Activated CD4-positive, alpha-beta T cell treated with anti-CD3 and anti-CD28 coated beads, Interleukin-2, amount 50 U/mL, for 48 hours (primary cell): ENCODE data around the gene INTS7.
A peak's percentile ranks its signal among the peaks of the same experiment; 100 is the strongest.
"Not testable (repeated sequence)": the region's sequence is repeated elsewhere in the genome, so short reads cannot be mapped to it uniquely, and the experiment has no call there.

ENCODE experiments used
- DNase-seq, 2 experiments: peaks; one replicate each; pipeline ENCODE4 v3.0.0-alpha.2; 2020

The INTS7 gene

DNA sequence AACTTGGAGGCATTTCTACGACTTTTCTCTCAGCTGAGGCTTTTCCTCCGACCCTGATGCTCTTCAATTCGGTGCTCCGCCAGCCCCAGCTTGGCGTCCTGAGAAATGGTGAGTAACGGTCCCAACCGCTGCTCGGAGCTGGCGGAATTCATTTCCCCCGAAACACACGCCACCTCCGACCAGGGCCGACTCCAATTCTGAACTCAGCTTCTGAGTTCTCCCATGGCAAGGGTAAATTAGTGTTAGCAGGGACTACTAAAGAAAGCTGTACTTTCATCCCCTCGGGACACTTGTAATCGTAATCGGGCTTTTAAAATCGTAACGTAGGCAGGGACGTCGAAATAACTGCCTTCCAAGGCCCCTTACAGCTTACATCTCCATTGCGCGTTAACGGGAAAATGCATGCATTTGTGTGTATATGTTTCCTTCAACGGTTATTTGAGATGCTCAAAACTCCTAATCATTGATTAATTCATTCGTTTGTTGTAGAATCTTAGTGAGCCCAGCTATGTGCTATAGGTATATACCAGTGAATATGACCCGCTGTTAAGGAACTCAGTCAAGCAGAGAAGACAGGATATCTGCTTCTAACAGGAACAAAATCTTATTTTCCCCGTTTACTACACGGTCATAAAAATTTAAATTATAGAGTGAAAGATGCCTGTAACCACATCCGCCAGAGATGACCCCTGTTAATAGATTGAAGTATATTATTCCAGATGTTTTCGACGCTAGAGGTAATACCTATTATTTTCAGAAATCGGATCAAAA, 663 bp upstream of the INTS7 start:
- no peak for DNase-seq

DNA sequence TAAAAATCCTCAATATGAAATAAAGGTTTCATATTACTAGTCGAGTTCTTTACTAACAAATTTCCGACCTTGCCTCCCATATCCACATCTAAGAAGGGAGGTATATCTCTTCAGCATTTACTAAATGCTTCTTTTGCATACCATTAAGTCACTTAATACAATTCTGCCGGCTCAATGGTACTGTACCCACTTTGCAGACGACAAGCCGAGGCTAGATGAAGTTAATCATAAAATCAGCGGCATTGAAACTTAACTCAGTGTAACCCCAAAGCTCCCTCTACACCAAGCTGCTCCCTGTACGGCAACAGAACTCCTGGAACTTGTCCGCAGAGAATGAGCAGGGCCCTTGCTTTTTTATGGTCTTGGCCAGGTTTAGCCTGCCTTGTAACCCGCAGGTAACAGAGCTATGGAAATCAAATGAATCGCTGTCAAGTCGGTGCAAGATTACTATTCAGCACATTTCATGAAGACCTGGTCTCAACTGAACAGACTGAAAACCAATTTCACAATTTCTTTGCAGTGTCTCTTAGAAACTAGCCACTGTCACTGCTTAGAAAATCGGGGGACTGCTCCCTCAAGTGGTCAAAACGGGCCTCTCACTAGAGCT, 738 bp downstream of the INTS7 start:
- no peak for DNase-seq

DNA sequence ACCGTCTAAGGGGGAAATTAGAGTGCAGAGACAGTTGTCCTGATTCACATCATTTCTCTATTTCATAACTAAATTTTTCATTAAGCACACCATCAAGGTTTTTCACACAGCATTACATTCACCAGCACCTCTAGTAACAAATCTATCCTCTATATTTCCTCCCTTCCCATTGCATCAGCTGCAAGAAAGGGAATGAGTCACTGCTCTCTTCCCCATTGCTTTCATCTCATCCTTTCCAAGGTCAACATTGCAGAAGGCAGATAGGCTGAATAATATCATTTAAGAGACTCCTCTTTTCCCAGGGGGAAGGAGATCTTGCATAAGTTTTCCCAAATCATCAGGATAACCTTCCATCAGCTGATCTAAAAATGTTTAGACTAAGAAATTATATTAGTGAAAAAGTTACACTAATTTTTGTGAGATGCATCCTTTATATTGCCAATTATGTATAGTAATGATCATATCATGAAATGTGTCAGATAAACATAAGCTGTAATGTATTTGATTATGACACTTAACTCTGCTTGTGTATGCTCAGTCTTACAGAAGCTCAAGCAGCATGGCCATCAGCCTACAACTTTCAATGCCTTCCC, 4.3 kb downstream of the INTS7 start:
- DNase-seq, result no peak

DNA sequence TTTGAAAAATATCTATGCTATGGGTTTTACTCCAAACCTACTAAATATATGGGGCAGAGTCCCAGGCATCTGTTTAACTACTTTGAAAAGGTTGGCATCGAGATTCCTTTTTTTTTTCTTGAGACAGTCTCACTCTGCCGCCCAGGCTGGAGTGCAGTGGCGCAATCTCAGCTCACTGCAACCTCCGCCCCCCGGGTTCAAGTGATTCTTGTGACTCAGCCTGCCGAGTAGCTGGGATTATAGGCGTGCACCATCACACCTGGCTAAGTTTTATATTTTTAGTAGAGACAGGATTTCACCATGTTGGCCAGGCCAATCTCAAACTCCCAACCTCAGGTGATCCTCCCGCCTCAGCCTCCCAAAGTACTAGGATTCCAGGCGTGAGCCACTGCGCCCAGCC, 7.6 kb downstream of the INTS7 start:
- DNase-seq, result not testable (repeated sequence)

DNA sequence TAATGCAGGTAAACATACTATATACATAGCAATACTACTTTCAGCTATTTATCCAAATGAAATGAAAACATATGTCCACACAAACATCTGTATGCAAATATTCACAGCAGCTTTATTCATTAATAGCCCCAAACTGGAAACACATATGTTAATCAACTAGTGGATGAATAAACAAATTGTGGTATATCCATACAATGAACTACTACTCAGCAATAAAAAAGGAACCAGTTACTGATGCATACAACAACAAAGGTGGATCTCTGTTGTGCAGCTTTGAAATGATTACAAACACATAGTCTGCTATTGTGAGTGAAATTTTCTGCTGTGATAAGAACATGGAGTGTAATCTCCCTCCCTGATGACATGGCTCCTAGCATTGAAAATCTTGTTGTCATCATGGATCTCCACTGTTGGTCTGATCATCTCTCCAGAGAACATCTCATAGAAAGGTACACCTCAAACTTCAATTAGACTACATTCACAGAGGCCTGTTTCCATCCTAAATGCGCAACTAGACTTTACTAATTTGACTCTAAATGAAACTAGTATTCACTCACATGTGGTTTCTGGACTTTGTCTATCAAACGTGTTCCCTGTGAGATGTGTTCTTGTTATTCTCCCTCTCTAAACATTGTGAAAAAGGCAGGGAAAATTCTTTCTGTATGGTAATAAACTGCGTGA, 10.7 kb downstream of the INTS7 start:
- no peak for DNase-seq

DNA sequence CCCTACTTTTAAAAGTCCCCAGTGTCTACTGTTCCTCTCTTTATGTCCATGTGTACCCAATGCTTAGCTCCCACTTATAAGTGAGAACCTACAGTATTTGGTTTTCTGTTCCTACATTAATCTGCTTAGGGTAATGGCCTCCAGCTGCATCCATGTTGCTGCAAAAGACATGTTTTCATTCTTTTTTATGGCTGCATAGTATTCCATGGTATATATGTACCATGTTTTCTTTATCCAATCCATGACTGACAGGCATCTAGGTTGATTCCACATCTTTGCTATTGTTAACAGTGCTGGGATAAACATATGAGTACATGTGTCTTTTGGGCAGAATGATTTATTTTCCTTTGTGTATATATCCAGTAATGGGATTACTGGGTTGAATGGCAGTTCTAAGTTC, 12.4 kb downstream of the INTS7 start:
- not testable (repeated sequence) for DNase-seq

DNA sequence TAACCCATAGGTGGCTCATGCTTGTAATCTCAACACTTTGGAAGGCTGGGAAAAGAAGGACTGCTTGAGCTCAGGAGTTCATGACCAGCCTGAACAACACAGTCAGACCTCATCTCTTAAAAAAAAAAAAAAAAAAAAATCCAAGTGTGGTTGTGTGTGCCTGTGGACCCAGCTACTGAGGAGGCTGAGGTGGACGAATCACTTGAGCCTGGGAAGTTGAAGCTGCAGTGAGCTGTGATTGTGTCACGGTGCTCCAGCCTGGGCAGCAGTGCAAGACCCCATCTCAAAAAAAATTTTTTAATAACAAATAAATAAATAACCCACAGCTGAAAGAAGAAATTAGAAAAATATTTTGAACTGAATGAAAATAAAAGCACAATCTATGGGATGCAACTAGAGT, 13.8 kb downstream of the INTS7 start:
- no peak for DNase-seq

DNA sequence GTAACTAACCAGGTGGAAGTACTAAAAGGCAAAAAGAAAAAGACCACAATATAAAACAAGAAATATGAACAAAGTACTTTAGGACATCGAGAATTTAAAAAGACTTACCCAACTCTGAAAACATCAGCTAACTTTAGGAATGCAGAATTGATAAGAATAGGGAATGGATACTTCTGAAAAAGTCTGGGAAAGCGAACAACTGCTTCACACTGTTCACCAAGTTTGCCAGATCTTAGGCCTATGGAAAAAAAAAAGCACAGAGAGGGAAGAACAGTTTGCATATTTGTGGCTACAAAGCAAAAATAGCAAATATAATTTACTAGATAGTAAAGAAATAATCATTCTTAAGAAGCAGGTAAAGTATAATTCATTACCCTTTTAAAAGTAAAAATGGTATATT, 14.4 kb downstream of the INTS7 start:
- DNase-seq, result no peak

DNA sequence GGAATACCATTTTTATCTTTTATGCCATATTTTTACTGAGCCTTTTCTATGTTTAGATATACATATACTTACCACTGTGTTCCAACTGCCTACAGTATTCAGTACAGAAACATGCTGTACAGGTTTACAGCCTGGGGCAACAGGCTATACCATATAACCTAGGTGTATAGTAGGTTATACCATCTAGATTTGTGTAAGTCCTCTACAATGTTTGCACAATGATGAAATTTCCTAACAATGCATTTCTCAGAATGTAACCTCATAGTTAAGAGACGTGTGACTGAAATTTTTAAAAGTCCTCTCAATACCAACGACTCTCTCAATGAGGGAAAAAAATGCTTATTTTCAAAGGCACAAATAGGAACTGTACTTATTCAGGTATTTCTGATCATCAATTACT, 21.7 kb downstream of the INTS7 start:
- no peak for DNase-seq

DNA sequence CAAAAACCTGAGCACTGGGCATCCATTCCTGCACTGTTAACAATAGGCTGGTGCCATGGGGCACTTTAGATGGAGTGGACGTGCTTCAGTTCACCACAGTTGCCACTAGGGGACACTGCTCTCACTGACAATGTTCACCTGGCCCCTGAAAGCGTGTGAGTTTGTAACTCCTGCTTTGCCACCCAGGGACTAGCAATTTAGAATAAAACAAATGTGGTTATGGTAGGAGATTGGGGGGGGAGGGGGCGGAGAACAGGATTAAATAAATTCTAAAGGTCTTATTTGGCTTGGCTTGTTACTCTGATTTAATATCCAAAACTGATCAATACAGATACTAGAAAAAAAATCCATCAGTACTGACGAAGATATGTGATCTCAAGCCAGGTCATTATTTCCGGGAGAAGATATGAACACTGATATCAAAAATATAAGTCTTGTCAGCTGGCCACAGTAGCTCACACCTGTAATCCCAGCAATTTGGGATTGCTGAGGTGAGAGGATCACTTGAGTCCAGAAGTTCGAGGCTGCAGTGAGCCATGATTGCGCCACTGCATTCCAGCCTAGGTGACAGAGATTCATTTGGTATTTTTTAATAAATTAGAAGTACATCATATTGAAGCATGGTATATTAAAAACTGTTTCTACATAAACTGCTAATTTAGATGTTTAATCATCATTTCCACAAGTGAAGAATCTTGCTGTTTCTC, 23.2 kb downstream of the INTS7 start:
- peak; percentile 67 to 76 for DNase-seq

DNA sequence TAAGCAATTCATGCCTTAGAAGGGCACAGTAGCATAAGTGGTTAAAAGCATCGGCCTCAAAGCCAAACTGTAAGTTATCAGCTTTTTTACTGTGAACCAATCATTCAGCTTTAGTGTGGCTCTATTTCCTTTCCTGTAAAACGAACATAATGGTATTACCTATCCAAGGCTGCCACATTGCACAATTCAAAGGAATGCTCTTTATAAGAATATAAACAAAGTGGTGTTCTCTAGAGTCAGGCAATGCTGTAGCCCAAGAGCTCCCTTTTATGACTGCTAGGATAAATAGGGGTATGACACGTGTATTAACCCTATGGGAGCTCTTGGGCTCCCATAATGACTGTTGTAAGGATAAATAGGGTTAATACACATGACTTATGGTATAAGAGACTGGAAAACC, 25.4 kb downstream of the INTS7 start:
- no peak for DNase-seq

DNA sequence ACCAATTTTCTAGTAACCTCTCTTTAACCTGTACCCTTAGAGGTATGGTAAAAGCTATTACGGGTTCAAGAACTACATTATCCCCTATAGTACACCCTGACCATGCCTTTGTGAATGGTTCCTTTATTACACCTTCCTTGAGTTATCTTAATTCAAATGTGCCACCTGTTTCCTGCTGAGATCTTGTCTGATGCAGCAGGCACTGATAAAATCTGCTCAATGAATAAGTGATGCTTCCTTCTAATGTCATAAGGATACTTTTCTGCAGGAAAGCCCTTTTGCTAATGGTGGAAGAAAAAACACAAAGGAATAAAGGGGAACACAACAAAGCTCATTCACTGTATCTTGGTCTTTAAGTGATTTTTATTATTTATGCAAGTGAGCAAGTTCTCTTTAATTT, 25.8 kb downstream of the INTS7 start:
- DNase-seq, result no peak

DNA sequence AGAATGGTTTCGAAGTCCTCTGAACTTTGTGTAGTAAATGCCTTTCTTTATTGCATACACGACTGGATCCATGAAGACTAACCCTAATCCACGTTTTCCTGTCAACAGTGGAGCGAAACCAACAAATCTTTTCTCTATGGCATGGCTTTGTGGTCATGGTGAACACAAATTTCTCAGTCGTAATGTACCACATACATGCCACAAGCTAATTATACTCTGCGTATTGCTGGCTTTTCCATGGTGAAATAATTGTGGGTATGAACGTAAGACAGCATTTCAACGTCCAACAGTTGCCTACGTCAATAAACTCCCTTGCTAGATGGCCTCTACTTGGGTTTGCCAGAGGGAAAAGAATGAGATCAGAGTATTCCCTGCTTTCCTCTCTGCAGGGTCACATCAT, 27.5 kb downstream of the INTS7 start:
- DNase-seq, result no peak

DNA sequence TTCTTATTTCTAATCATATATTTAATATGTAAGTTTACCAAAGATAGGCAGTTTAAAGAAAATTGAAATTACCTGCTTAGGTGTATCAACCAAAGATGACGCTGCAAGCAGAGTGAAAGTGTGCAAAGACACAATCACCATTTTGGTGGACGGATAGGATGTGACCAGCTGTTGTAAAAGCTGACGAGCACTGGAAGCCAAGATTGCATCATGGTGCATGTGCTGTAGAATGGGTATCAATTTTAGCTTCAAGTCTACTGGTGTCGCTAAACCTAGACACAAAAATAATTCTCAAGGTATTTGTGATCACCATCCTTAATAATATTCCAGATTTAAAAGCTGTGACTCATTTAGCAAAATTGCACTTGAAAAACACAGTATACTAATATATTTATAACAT, 28.2 kb downstream of the INTS7 start:
- no peak for DNase-seq

DNA sequence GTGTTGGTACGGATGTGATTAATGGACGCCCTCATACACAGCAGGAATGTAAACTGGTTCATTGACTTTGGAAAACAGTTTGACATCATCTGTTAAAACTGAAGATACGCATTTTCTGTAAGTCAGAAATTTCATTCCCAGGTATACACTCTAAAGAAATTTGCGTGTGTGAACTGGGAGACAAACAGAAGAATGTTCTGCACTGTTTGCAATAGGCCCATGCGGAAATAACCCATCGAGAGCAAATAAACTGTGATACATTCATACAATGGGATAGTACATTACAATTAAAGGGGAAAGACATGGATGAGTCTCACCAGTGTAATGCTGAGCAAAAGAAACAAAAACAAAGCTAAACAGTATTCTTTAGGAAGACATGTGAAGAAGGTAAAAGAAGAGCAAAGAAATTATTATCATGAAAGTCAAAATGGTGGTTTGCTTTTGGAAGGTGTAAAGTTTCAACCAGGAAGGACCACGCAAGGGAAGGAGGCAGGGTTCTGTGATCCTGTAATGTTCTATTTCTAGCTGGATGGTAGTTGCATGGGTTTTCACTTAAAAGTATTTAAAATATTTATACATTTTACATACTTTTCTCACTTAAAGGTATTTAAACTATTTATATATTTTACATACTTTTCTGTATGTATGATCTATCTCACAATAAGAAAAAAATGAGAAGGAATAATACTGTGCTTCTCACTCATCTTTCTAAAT, 30.3 kb downstream of the INTS7 start:
- DNase-seq, result no peak

DNA sequence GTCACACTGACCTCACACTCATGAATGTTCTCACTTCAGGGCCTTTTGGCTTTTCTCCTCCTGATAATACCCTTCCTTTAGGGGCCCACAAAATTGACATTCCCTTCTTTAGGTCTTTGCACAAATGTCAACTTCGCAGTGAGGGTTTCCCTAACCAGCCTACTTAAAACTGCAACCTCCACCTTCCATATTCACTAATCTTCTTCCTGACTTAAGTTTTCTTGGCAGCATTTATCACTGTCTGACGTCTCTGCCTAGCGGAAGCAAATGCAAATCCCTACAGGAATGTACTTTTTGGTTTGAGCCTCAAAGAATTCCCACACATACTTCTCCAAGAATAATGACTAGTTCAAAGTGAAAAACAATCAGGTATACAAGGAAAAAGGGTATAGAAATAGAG, 32.8 kb downstream of the INTS7 start:
- no peak for DNase-seq

DNA sequence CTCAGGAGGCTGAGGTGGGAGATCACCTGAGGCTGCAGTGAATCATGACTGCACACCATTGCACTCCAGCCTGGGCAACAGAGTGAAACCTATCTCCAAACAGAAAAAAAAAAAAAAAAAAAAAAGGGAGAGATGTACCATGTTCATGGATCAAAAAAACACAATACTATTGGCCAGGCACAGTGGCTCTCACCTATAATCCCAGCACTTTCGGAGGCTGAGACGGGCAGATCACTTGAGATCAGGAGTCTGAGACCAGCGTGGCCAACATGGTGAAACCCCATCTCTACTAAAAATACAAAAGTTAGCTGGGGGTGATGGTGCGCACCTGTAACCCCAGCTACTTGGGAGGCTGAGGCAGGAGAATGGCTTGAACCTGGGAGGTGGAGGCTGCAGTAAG, 37.9 kb downstream of the INTS7 start:
- DNase-seq, result not testable (repeated sequence)

DNA sequence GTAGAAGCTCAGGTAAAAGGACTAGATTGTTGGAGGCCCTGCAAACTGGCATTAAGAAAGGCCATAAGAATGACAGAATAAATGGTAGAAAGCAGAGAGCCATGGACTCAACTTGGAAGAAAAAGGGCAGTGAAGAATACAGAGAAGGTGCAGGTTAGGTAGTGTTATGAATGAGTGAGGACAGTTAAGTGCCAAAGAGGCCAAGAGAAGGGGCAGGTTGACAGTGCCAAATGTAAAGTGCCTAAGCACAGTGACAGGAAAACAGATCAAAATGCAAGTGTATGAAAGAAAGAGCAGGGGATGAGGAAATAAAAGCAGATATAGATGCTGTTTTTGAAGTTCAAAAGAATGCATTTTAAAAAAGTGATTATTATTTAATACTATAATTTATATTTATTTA, 43.7 kb downstream of the INTS7 start:
- DNase-seq, result no peak

DNA sequence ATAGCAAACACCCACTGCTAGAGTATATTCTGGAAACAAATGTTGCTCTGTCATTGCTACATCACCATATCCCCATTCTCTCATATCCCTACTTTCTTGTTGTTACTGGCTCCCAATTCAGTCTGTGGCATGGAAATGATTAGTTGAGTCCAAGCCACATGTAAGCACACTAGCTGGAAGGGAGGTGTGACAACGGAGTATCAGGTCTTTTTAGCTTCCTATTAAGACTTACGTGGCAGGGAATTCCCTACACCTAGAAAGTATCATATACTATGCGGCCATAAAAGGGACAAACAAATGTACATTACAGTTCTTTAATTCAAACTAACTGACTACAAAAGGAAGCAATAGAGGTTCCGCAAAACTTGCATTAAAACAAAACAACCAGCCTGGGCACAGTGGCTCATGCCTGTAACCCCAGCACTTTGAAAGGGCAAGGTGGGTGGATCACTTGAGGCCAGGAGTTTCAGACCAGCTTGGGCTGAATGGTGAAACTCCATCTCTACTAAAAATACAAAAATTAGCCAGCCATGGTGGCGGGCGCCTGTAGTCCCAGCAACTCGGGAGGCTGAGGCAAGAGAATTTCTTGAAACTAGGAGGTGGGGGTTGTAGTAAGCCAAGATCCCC, 48.6 kb downstream of the INTS7 start:
- DNase-seq, result no peak

DNA sequence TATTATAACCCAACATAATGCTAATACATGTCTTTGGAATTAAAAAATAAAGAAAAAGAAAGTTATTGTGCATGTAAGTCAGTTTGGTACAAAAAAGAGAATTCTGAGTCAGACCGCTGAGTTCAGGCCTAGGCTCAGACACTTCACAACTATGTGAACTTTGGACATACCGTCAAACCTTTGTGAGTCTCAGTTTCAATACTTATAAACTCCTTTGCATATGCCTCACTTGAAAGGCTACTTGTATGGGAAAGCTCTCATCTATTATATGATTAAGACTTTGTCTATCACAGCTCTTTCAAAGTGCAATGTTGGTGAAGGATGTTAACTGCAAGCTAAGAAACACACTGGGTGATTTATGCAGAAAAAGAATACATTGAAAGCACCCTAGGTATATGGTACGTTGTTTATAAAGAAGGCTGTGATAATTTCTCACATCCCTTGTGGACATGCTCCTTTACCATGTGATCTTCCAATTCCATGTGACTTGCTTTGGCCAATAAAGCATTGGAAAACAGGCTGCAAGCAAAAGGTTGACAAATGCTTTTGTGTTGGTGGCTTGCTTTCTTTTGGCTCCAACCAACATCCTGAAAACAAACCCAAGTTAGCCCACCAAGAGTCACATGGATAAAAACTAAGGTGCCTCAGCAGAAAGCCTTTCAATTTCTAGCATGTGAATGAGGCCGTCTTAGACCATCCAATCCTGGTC, 49.6 kb downstream of the INTS7 start:
- no peak for DNase-seq

DNA sequence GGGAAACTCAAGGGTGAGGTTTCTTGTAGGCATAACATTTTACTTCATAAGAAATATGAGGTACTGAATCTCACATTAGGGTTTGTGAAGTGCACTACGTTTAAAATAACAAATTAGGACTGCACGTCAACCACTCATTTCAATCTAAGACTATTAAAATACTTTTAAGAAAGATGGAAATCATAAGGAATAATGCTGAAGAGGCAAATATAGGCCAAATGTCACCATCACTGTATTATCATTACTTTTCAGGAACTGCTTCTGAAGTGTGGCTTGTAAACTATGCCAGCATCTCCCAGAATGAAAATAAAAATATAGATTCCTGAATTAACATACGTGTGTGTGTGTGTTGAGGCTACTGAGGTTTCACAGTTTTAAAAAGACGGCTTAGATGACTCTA, 56.8 kb downstream of the INTS7 start:
- DNase-seq, result no peak
